Mesendoderm (in vitro differentiated cells): Measurements from ENCODE around the gene STX17.
"Not testable (repeated sequence)": the region's sequence is repeated elsewhere in the genome, so short reads cannot be mapped to it uniquely, and the experiment has no call there.

Experiments
- DNase-seq: peaks from one replicate; pipeline ENCODE4 v3.0.0; 2013
- H2AK5ac ChIP-seq: 2 replicates; pipeline ENCODE4 v1.6.1; 2013; ENCODE audit warnings: low read length, inconsistent platforms
- H2BK120ac ChIP-seq: 2 replicates; pipeline ENCODE4 v1.6.1; 2013; ENCODE audit warnings: low read depth, mild to moderate bottlenecking, low read length, moderate library complexity, mixed read lengths
- H2BK15ac ChIP-seq: replicated peaks from 2 replicates; pipeline ENCODE4 v1.6.1; 2013; ENCODE audit warnings: low read depth, mild to moderate bottlenecking, moderate library complexity
- H2BK5ac ChIP-seq: 2 replicates; pipeline ENCODE4 v1.6.1; 2013; ENCODE audit warnings: low read length, inconsistent platforms
- H3K18ac ChIP-seq: 2 replicates; pipeline ENCODE4 v1.6.1; 2013; ENCODE audit warnings: mild to moderate bottlenecking, low read length, mixed read lengths
- H3K23ac ChIP-seq: one replicate; pipeline ENCODE4 v1.6.1; 2013; ENCODE audit warnings: low read length
- H3K27ac ChIP-seq: 2 replicates; pipeline ENCODE4 v1.5.1; 2013; ENCODE audit warnings: low read depth, mild to moderate bottlenecking, inconsistent platforms, low read length, moderate library complexity
- H3K27me3 ChIP-seq: 2 replicates; pipeline ENCODE4 v1.6.1; 2013; ENCODE audit warnings: low read length, control low read depth, mild to moderate bottlenecking, inconsistent platforms; ENCODE audit not compliant: insufficient read depth, poor library complexity
- H3K36me3 ChIP-seq: 2 replicates; pipeline ENCODE4 v1.6.1; 2013; ENCODE audit warnings: low read length, inconsistent platforms; ENCODE audit not compliant: control insufficient read depth, insufficient read depth
- H3K4ac ChIP-seq: one replicate; pipeline ENCODE4 v1.6.1; 2013; ENCODE audit warnings: low read depth, mild to moderate bottlenecking, low read length, moderate library complexity
- H3K4me1 ChIP-seq: 2 replicates; pipeline ENCODE4 v1.6.1; 2013; ENCODE audit warnings: low read depth, low read length, inconsistent platforms; ENCODE audit not compliant: control insufficient read depth
- H3K4me2 ChIP-seq: 2 replicates; pipeline ENCODE4 v1.6.1; 2013; ENCODE audit warnings: low read length
- H3K4me3 ChIP-seq: 2 replicates; pipeline ENCODE4 v1.5.1; 2013; ENCODE audit warnings: mild to moderate bottlenecking, low read length
- H3K56ac ChIP-seq: one replicate; pipeline ENCODE4 v1.6.1; 2013; ENCODE audit warnings: low read length
- H3K79me1 ChIP-seq: 2 replicates; pipeline ENCODE4 v1.6.1; 2013; ENCODE audit warnings: low read length, inconsistent platforms
- H3K79me2 ChIP-seq: 2 replicates; pipeline ENCODE4 v1.6.1; 2013; ENCODE audit warnings: mild to moderate bottlenecking, low read length; ENCODE audit not compliant: control insufficient read depth, insufficient read depth
- H3K9ac ChIP-seq: 2 replicates; pipeline ENCODE4 v1.6.1; 2013; ENCODE audit warnings: low read length, inconsistent platforms
- H4K5ac ChIP-seq: one replicate; pipeline ENCODE4 v1.6.1; 2013; ENCODE audit warnings: low read length
- H4K8ac ChIP-seq: one replicate; pipeline ENCODE4 v1.6.1; 2013; ENCODE audit warnings: low read depth, mild to moderate bottlenecking, control low read depth, low read length, moderate library complexity
- WGBS: extraction: QIAGEN DNeasy Blood & Tissue Kit; methylation state at CpG from one replicate; pipeline ENCODE4 v1.1.7; 2013; ENCODE audit warnings: low lambda C conversion rate, missing lambda C conversion rate; ENCODE audit not compliant: insufficient coverage; ENCODE audit errors: extremely low coverage; 5-methylcytosine and 5-hydroxymethylcytosine counted together

The STX17 gene

DNA sequence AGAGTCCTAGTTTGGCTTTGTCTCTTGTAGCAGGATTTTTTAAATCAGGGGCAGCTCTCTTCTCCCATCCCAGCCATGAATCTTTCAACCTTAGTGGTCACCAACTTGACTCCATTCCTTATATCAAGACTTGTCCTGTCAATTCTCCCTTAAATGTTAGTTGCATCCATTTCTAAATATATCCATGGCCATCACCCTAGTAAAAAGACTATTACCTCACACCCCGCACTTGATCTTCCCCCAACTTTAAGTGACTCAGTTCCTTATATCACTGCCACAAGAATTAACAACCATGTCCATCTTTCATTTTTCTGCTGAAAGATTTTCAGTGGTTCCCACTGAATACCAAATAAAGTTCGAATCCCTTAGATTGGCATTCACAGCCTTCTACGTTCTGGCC, 67.0 kb downstream of the STX17 start:
- Histone ChIP-seq H3K9ac (no peak overlapping the region), H2AK5ac (no peak overlapping the region), H3K79me2 (no peaks in the 10 kb centered on the region), H3K56ac (no peak overlapping the region), H3K4ac (no peak overlapping the region), H3K23ac (no peak overlapping the region), H3K27me3 (no peaks in the 10 kb centered on the region), H2BK5ac (no peak overlapping the region), H2BK15ac (no peak overlapping the region), H3K4me2 (no peak overlapping the region), H2BK120ac (no peak overlapping the region), H3K4me1 (no peaks in the 10 kb centered on the region), H4K8ac (no peak overlapping the region), H3K27ac (no peak overlapping the region), H3K18ac (no peak overlapping the region), H3K79me1 (no peaks in the 10 kb centered on the region), H4K5ac (no peak overlapping the region), H3K4me3 (no peak overlapping the region), H3K36me3 (no peaks in the 10 kb centered on the region)
- DNase-seq, result no peak
- no CpG with 5 or more reads among the region's 3 CpGs for WGBS

DNA sequence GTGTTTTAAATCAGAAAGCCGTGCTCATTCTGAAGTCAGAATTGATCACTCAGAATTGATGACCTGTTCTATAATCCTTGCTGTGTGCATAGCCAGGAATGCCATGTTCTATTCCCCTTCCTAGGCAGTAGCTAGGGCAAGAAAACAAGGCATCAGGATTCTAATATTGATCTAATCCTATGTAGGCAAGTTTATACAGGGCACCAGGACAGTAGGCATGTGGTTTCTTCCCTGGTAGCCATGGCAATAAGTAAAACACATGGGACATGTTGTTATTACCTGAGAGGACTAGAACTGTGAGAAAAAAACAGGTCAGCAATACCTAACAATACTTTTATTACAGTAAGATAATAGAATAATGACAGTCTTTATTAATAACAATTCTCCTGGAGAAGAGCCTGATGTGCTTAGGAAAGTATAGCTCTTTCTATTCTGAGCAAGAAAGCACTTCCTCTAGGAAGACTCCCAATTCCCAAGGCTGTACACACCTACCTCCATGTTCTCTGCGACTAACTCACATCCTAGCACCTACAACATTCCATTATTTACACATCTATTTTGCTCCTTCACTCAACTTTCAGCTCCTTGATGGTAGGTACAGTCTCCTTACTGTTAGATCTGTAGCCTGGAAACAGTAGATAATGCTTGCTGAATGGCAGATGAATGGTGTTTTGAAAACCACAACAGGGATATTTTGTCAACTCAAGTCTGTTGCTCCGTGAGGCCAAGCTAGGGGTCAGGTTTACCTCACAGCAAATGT, 70.8 kb downstream of the STX17 start:
- no peak overlapping the region for H4K5ac ChIP-seq
- no peak overlapping the region for H3K4me3 ChIP-seq
- H3K23ac ChIP-seq, result no peak overlapping the region
- DNase-seq, result no peak
- H2AK5ac ChIP-seq, result no peak overlapping the region
- H3K79me2 ChIP-seq, result no peaks in the 10 kb centered on the region
- H2BK15ac ChIP-seq, result no peak overlapping the region
- no peak overlapping the region for H3K27ac ChIP-seq
- H2BK5ac ChIP-seq, result no peak overlapping the region
- H3K56ac ChIP-seq, result no peak overlapping the region
- no peak overlapping the region for H3K4ac ChIP-seq
- H4K8ac ChIP-seq, result no peak overlapping the region
- no CpG with 5 or more reads among the region's 3 CpGs for WGBS
- H3K18ac ChIP-seq, result no peak overlapping the region
- H3K4me1 ChIP-seq, result no peaks in the 10 kb centered on the region
- H3K27me3 ChIP-seq, result no peaks in the 10 kb centered on the region
- H3K36me3 ChIP-seq, result no peaks in the 10 kb centered on the region
- H3K79me1 ChIP-seq, result no peaks in the 10 kb centered on the region
- H2BK120ac ChIP-seq, result no peak overlapping the region
- H3K9ac ChIP-seq, result no peak overlapping the region
- H3K4me2 ChIP-seq, result no peak overlapping the region

DNA sequence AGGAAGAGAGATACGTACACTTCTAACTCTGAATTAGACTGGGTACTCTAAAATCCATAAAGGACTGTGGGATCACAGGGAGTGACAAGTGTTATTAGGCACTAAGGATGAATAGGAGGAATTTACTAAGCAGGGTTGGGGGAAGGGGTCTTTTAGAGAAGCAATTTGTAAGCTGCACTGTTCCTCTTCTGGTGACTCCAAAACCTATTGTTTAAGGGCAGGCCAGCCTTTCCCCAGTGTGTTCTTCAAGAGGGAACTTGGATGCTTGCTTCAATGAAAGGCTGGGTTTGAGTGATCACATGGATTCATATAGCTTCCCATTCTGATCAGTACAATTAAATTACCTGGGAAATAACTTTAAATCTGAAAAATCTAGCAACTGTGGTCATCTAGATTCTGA, 71.8 kb downstream of the STX17 start:
- no peak overlapping the region for H2BK5ac ChIP-seq
- H2AK5ac ChIP-seq, result no peak overlapping the region
- no peak for DNase-seq
- no peak overlapping the region for H3K4me3 ChIP-seq
- H3K4me1 ChIP-seq, result no peaks in the 10 kb centered on the region
- H3K4me2 ChIP-seq, result no peak overlapping the region
- H3K23ac ChIP-seq, result no peak overlapping the region
- H3K18ac ChIP-seq, result no peak overlapping the region
- H3K79me2 ChIP-seq, result no peaks in the 10 kb centered on the region
- H4K8ac ChIP-seq, result no peak overlapping the region
- no peak overlapping the region for H3K9ac ChIP-seq
- H3K56ac ChIP-seq, result no peak overlapping the region
- H3K4ac ChIP-seq, result no peak overlapping the region
- no CpG with 5 or more reads among the region's 1 CpG for WGBS
- no peak overlapping the region for H3K27ac ChIP-seq
- H3K27me3 ChIP-seq, result no peaks in the 10 kb centered on the region
- no peaks in the 10 kb centered on the region for H3K79me1 ChIP-seq
- no peak overlapping the region for H2BK15ac ChIP-seq
- H4K5ac ChIP-seq, result no peak overlapping the region
- no peak overlapping the region for H2BK120ac ChIP-seq
- H3K36me3 ChIP-seq, result no peaks in the 10 kb centered on the region

DNA sequence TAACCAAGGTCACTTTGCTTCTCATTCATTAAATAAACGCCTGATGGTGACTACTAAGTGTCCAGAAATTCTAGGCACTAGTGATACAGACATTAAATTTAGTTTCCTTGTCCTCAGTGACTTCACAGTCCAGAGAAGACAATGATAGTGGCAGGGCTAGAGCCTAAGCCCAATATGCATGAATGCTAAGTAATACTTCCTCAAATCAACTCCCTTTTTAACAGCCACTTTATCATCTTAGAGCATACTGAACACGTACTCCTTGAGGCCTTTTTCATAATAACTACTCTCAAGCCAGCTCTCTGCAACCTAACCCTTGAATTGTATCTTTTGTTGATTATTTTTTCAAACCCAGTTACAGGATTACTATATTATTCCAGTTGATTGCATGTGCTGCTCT, 74.1 kb downstream of the STX17 start:
- Histone ChIP-seq H3K4me3 (no peak overlapping the region), H4K5ac (no peak overlapping the region), H3K9ac (no peak overlapping the region), H3K27me3 (no peaks in the 10 kb centered on the region), H3K79me1 (no peaks in the 10 kb centered on the region), H3K23ac (no peak overlapping the region), H2BK5ac (no peak overlapping the region), H4K8ac (no peak overlapping the region), H2BK15ac (no peak overlapping the region), H3K36me3 (no peaks in the 10 kb centered on the region), H3K4ac (no peak overlapping the region), H2AK5ac (no peak overlapping the region), H2BK120ac (no peak overlapping the region), H3K18ac (no peak overlapping the region), H3K79me2 (no peaks in the 10 kb centered on the region), H3K4me2 (no peak overlapping the region), H3K4me1 (no peaks in the 10 kb centered on the region), H3K56ac (no peak overlapping the region), H3K27ac (no peak overlapping the region)
- no peak for DNase-seq
- WGBS, result no CpG with 5 or more reads among the region's 2 CpGs

DNA sequence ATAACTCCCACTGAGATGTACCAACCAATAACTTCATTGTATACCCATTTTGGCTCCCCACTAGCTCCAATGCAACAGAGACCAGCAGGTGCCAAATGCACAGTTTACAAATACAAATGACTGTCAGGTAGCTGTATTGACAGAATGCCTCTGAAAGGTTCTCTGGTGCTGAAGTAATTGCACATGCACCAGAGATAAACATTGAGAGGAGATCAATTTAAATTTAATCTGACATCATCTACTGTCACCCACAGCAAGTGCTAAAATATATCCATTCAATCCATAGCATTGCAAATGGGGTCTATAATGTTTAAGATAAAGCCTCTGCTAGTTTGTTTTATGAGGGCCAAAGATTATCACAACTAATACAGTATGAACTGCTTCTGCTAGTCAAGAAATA, 80.2 kb downstream of the STX17 start:
- no peak overlapping the region for H2AK5ac ChIP-seq
- no peak overlapping the region for H2BK120ac ChIP-seq
- no peak overlapping the region for H3K18ac ChIP-seq
- no peak overlapping the region for H3K23ac ChIP-seq
- H3K27ac ChIP-seq, result no peak overlapping the region
- no peak overlapping the region for H2BK15ac ChIP-seq
- H3K79me1 ChIP-seq, result no peaks in the 10 kb centered on the region
- H3K4me3 ChIP-seq, result no peak overlapping the region
- H3K4ac ChIP-seq, result no peak overlapping the region
- no peak overlapping the region for H4K8ac ChIP-seq
- no peak overlapping the region for H4K5ac ChIP-seq
- no peak for DNase-seq
- H3K4me1 ChIP-seq, result no peaks in the 10 kb centered on the region
- no peak overlapping the region for H3K4me2 ChIP-seq
- no peaks in the 10 kb centered on the region for H3K79me2 ChIP-seq
- no peaks in the 10 kb centered on the region for H3K27me3 ChIP-seq
- no peak overlapping the region for H2BK5ac ChIP-seq
- H3K36me3 ChIP-seq, result no peaks in the 10 kb centered on the region
- H3K56ac ChIP-seq, result no peak overlapping the region
- no peak overlapping the region for H3K9ac ChIP-seq

DNA sequence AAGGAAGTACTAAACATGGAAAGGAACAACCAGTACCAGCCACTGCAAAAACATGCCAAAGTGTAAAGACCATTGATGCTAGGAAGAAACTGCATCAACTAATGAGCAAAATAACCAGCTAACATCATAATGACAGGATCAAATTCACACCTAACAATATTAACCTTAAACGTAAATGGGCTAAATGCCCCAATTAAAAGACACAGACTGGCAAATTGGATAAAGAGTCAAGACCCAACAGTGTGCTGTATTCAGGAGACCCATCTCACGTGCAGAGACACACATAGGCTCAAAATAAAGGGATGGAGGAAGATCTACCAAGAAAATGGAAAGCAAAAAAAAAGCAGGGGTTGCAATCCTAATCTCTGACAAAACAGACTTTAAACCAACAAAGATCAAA, 84.1 kb downstream of the STX17 start:
- not testable (repeated sequence) for DNase-seq

More for the DNA sequence above, 84.1 kb downstream of the STX17 start:
- not testable (repeated sequence) for H2BK120ac ChIP-seq, H3K4me2 ChIP-seq, H3K27me3 ChIP-seq, H4K8ac ChIP-seq, H3K18ac ChIP-seq, H3K79me2 ChIP-seq, H2AK5ac ChIP-seq, H3K4ac ChIP-seq, H4K5ac ChIP-seq, H3K56ac ChIP-seq, H3K27ac ChIP-seq, H3K4me3 ChIP-seq, H3K4me1 ChIP-seq, H2BK15ac ChIP-seq, H3K79me1 ChIP-seq, H3K36me3 ChIP-seq, H3K23ac ChIP-seq, H3K9ac ChIP-seq, H2BK5ac ChIP-seq
- whole genome bisulfite sequencing, result no CpG with 5 or more reads among the region's 2 CpGs
